ENCODE data around the gene ZBED1. TPM values are rescaled to one million over a fixed set of nuclear protein-coding genes. Genes with fewer than 3 reads are reported as not detected.
"Not testable (repeated sequence)": the region's sequence is repeated elsewhere in the genome, so short reads cannot be mapped to it uniquely, and the experiment has no call there.

The ZBED1 gene
- polyA plus RNA-seq, 1 donor: 35.9 TPM

- WGBS (ENCODE audit: insufficient coverage, low lambda C conversion rate): 70% methylated on average over 2 of the region's 12 CpGs
- Histone ChIP-seq H3K36me3 (ENCODE audit: control insufficient read depth, insufficient read depth, low read length) (no peaks in the 10 kb centered on the region), H3K27ac (ENCODE audit: low read length) (no peak overlapping the region), H3K27me3 (ENCODE audit: control insufficient read depth, insufficient read depth, low read length) (no peaks in the 10 kb centered on the region), H3K4me1 (ENCODE audit: control insufficient read depth, insufficient read depth, low read length) (peaks cover 2% of the 10 kb centered on the region), H3K9me3 (ENCODE audit: control insufficient read depth, low read depth, low read length) (no peaks in the 10 kb centered on the region), H3K4me3 (ENCODE audit: low read length) (no peak overlapping the region)
- DNase-seq: peak in 1 of 2 donors; percentile 58
These were observed 39.7 kb upstream of the ZBED1 start for GRCh38 chrX:2540426-2540947.

GRCh38 chrX:2539586-2539985, 38.8 kb upstream of the ZBED1 start:
- Histone ChIP-seq H3K27ac (ENCODE audit: low read length) (no peak overlapping the region), H3K4me1 (ENCODE audit: control insufficient read depth, insufficient read depth, low read length) (peaks cover 2% of the 10 kb centered on the region), H3K9me3 (ENCODE audit: control insufficient read depth, low read depth, low read length) (no peaks in the 10 kb centered on the region), H3K27me3 (ENCODE audit: control insufficient read depth, insufficient read depth, low read length) (no peaks in the 10 kb centered on the region), H3K36me3 (ENCODE audit: control insufficient read depth, insufficient read depth, low read length) (no peaks in the 10 kb centered on the region), H3K4me3 (ENCODE audit: low read length) (no peak overlapping the region)
- no peak for DNase-seq
- WGBS (ENCODE audit: insufficient coverage, low lambda C conversion rate): 71% methylated on average over 2 of the region's 3 CpGs

- DNase-seq: no peak
- no peaks in the 10 kb centered on the region for H3K36me3 ChIP-seq (ENCODE audit: control insufficient read depth, insufficient read depth, low read length)
- H3K27ac ChIP-seq (ENCODE audit: low read length): no peak overlapping the region
- H3K9me3 ChIP-seq (ENCODE audit: control insufficient read depth, low read depth, low read length): no peaks in the 10 kb centered on the region
- peaks cover 2% of the 10 kb centered on the region for H3K4me1 ChIP-seq (ENCODE audit: control insufficient read depth, insufficient read depth, low read length)
- no peak overlapping the region for H3K4me3 ChIP-seq (ENCODE audit: low read length)
- 73% methylated on average over 2 of the region's 15 CpGs for WGBS (ENCODE audit: insufficient coverage, low lambda C conversion rate)
- no peaks in the 10 kb centered on the region for H3K27me3 ChIP-seq (ENCODE audit: control insufficient read depth, insufficient read depth, low read length)
These were observed 37.4 kb upstream of the ZBED1 start for GRCh38 chrX:2538031-2538757.

GRCh38 chrX:2536974-2537373, 36.2 kb upstream of the ZBED1 start:
- WGBS (ENCODE audit: insufficient coverage, low lambda C conversion rate): no CpG with 5 or more reads among the region's 5 CpGs
- DNase-seq: no peak
- no peaks in the 10 kb centered on the region for H3K27me3 ChIP-seq (ENCODE audit: control insufficient read depth, insufficient read depth, low read length)

GRCh38 chrX:2536141-2536540, 35.4 kb upstream of the ZBED1 start:
- Histone ChIP-seq H3K27me3 (ENCODE audit: control insufficient read depth, insufficient read depth, low read length) (no peaks in the 10 kb centered on the region), H3K4me1 (ENCODE audit: control insufficient read depth, insufficient read depth, low read length) (peaks cover 2% of the 10 kb centered on the region), H3K27ac (ENCODE audit: low read length) (no peak overlapping the region), H3K9me3 (ENCODE audit: control insufficient read depth, low read depth, low read length) (no peaks in the 10 kb centered on the region), H3K4me3 (ENCODE audit: low read length) (no peak overlapping the region), H3K36me3 (ENCODE audit: control insufficient read depth, insufficient read depth, low read length) (no peaks in the 10 kb centered on the region)
- WGBS (ENCODE audit: insufficient coverage, low lambda C conversion rate): 100% methylated on average over 4 of the region's 7 CpGs
- DNase-seq: no peak

More at GRCh38 chrX:2536974-2537373, 36.2 kb upstream of the ZBED1 start:
- Histone ChIP-seq H3K4me1 (ENCODE audit: control insufficient read depth, insufficient read depth, low read length) (peaks cover 2% of the 10 kb centered on the region), H3K9me3 (ENCODE audit: control insufficient read depth, low read depth, low read length) (no peaks in the 10 kb centered on the region), H3K27ac (ENCODE audit: low read length) (no peak overlapping the region), H3K36me3 (ENCODE audit: control insufficient read depth, insufficient read depth, low read length) (no peaks in the 10 kb centered on the region), H3K4me3 (ENCODE audit: low read length) (no peak overlapping the region)

GRCh38 chrX:2534261-2535021, 33.7 kb upstream of the ZBED1 start:
- not testable (repeated sequence) for H3K9me3 ChIP-seq (ENCODE audit: control insufficient read depth, low read depth, low read length); H3K36me3 ChIP-seq (ENCODE audit: control insufficient read depth, insufficient read depth, low read length); H3K4me1 ChIP-seq (ENCODE audit: control insufficient read depth, insufficient read depth, low read length); DNase-seq; H3K27me3 ChIP-seq (ENCODE audit: control insufficient read depth, insufficient read depth, low read length); H3K27ac ChIP-seq (ENCODE audit: low read length); H3K4me3 ChIP-seq (ENCODE audit: low read length)
- no CpG with 5 or more reads among the region's 5 CpGs for WGBS (ENCODE audit: insufficient coverage, low lambda C conversion rate)

GRCh38 chrX:2533424-2533823, 32.6 kb upstream of the ZBED1 start:
- H3K27ac ChIP-seq (ENCODE audit: low read length): no peak overlapping the region
- H3K4me1 ChIP-seq (ENCODE audit: control insufficient read depth, insufficient read depth, low read length): no peaks in the 10 kb centered on the region
- H3K4me3 ChIP-seq (ENCODE audit: low read length): no peak overlapping the region
- no peaks in the 10 kb centered on the region for H3K27me3 ChIP-seq (ENCODE audit: control insufficient read depth, insufficient read depth, low read length)
- no peak for DNase-seq
- H3K9me3 ChIP-seq (ENCODE audit: control insufficient read depth, low read depth, low read length): no peaks in the 10 kb centered on the region
- no peaks in the 10 kb centered on the region for H3K36me3 ChIP-seq (ENCODE audit: control insufficient read depth, insufficient read depth, low read length)
- WGBS (ENCODE audit: insufficient coverage, low lambda C conversion rate): 80% methylated on average over 3 of the region's 8 CpGs

GRCh38 chrX:2526390-2526789, 25.6 kb upstream of the ZBED1 start:
- H3K36me3 ChIP-seq (ENCODE audit: control insufficient read depth, insufficient read depth, low read length): no peaks in the 10 kb centered on the region
- no peak overlapping the region for H3K27ac ChIP-seq (ENCODE audit: low read length)
- no peaks in the 10 kb centered on the region for H3K9me3 ChIP-seq (ENCODE audit: control insufficient read depth, low read depth, low read length)
- no peaks in the 10 kb centered on the region for H3K4me1 ChIP-seq (ENCODE audit: control insufficient read depth, insufficient read depth, low read length)
- H3K27me3 ChIP-seq (ENCODE audit: control insufficient read depth, insufficient read depth, low read length): no peaks in the 10 kb centered on the region
- 100% methylated on average over 3 of the region's 10 CpGs for WGBS (ENCODE audit: insufficient coverage, low lambda C conversion rate)
- DNase-seq: no peak
- no peak overlapping the region for H3K4me3 ChIP-seq (ENCODE audit: low read length)

- no peaks in the 10 kb centered on the region for H3K27me3 ChIP-seq (ENCODE audit: control insufficient read depth, insufficient read depth, low read length)
- no peaks in the 10 kb centered on the region for H3K4me1 ChIP-seq (ENCODE audit: control insufficient read depth, insufficient read depth, low read length)
- no peaks in the 10 kb centered on the region for H3K36me3 ChIP-seq (ENCODE audit: control insufficient read depth, insufficient read depth, low read length)
- no peak overlapping the region for H3K27ac ChIP-seq (ENCODE audit: low read length)
- DNase-seq: no peak
- H3K9me3 ChIP-seq (ENCODE audit: control insufficient read depth, low read depth, low read length): no peaks in the 10 kb centered on the region
- no CpG with 5 or more reads among the region's 6 CpGs for WGBS (ENCODE audit: insufficient coverage, low lambda C conversion rate)
- no peak overlapping the region for H3K4me3 ChIP-seq (ENCODE audit: low read length)
These were observed 23.1 kb upstream of the ZBED1 start for GRCh38 chrX:2523911-2524310.

- 100% methylated on average over 1 of the region's 6 CpGs for WGBS (ENCODE audit: insufficient coverage, low lambda C conversion rate)
- no peaks in the 10 kb centered on the region for H3K9me3 ChIP-seq (ENCODE audit: control insufficient read depth, low read depth, low read length)
- no peaks in the 10 kb centered on the region for H3K27me3 ChIP-seq (ENCODE audit: control insufficient read depth, insufficient read depth, low read length)
- no peak overlapping the region for H3K27ac ChIP-seq (ENCODE audit: low read length)
- no peaks in the 10 kb centered on the region for H3K36me3 ChIP-seq (ENCODE audit: control insufficient read depth, insufficient read depth, low read length)
- no peaks in the 10 kb centered on the region for H3K4me1 ChIP-seq (ENCODE audit: control insufficient read depth, insufficient read depth, low read length)
- no peak for DNase-seq
- no peak overlapping the region for H3K4me3 ChIP-seq (ENCODE audit: low read length)
These were observed 21.2 kb upstream of the ZBED1 start for GRCh38 chrX:2521927-2522386.
